ENCODE results near the gene KPNB1. TPM values are rescaled to one million over a fixed set of nuclear protein-coding genes. Genes with fewer than 3 reads are reported as not detected.

KPNB1 gene
- polyA plus RNA-seq, 3 donors, result 5.8 to 83.3 (median 13.2) TPM

DNA sequence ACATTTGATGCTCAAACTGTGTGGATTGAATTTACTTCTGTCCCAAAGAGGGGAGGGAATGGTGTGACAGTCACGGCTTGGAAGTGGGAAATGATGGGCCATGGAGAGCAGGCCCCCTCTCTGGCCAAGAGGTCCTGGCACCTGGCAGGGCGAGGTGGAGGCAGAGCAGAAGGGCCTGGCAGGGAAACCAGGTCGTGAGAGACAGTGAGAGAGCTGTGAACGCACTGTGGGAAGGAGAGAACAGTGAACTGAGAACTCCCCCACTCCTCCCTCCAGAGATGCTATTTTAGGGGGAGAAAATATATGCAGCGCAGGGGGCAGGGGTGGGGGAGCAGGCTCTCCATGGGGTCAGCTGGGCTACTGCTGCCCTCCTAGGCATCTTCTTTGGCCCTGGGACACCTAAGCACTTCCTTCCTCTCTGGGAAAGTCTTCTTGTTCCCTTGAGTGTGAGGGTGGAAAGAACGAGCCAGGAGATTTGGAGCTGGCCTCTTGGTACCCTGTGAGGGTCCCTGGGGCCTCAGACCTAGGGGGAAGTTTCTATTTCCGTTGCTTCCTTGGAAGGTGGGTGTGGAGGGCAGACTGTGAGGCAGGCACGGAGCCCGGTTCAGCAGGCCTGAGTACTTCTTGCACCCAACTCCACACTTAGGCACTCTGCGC, 66.1 kb downstream of the KPNB1 start:
- H3K4me1 ChIP-seq (ENCODE audit: control insufficient read depth in 1 of 2, insufficient read depth in 2 of 2, low read length in 2 of 2), result peaks cover 5 to 20% of the 10 kb centered on the region in 2 donors
- no peak for TF ChIP-seq CTCF (IDR thresholded peaks at IDR 0.05)
- peak overlapping the region in 1 of 2 donors; percentile 24 for H3K4me3 Mint-ChIP-seq
- no peak overlapping the region for H3K9ac ChIP-seq (ENCODE audit: insufficient read depth, low read length, poor library complexity, severe bottlenecking)
- H3K4me1 Mint-ChIP-seq, result peaks cover 27% of the 10 kb centered on the region
- H2AFZ ChIP-seq (ENCODE audit: insufficient read depth, low read depth, low read length, poor library complexity, severe bottlenecking), result no peak overlapping the region
- DNase-seq, result no peak
- H3K27ac Mint-ChIP-seq, result peak overlapping the region in 1 of 7 donors; percentile 46
- H3K9me3 ChIP-seq (replicated peaks in 1 of 2; ENCODE audit: control insufficient read depth in 1 of 2, insufficient read depth in 1 of 2, low read length in 2 of 2), result no peaks in the 10 kb centered on the region
- peaks cover 15 to 35% of the 10 kb centered on the region in 2 donors for H3K27me3 ChIP-seq (ENCODE audit: control insufficient read depth in 2 of 2, insufficient read depth in 2 of 2, low read length in 2 of 2)
- H3K9me3 Mint-ChIP-seq, result peaks cover 0 to 1% (median 0%) of the 10 kb centered on the region in 7 donors
- no peak overlapping the region for H3K4me3 ChIP-seq (replicated peaks in 1 of 3; ENCODE audit: low read depth in 2 of 3, low read length in 3 of 3)
- no peaks in the 10 kb centered on the region for H4K20me1 ChIP-seq (ENCODE audit: insufficient read depth, low read length)
- no peak overlapping the region for H3K27ac ChIP-seq (ENCODE audit: low read depth in 1 of 2, low read length in 2 of 2)
- no peak overlapping the region for H3K4me2 ChIP-seq (replicated peaks; ENCODE audit: extremely low read depth, low read length, poor library complexity, severe bottlenecking)
- intact Hi-C loops (cut with micrococcal nuclease), result no loop called here
- H3K36me3 Mint-ChIP-seq, result peaks cover 0 to under 1% of the 10 kb centered on the region in 2 donors
- H3K27me3 Mint-ChIP-seq (ENCODE audit: low read depth in 3 of 3), result peaks cover 40 to 50% (median 42%) of the 10 kb centered on the region in 3 donors
- H3K79me2 ChIP-seq (ENCODE audit: insufficient read depth, low read length), result no peaks in the 10 kb centered on the region
- no CpG with 5 or more reads among the region's 10 CpGs for WGBS (ENCODE audit: insufficient coverage)
- H3K36me3 ChIP-seq (replicated peaks in 1 of 2; ENCODE audit: control insufficient read depth in 1 of 2, insufficient read depth in 2 of 2, low read length in 2 of 2), result no peaks in the 10 kb centered on the region

GRCh38 chr17:47716375-47716774, 66.7 kb downstream of the KPNB1 start:
- Histone ChIP-seq H3K9me3 (replicated peaks in 1 of 2; ENCODE audit: control insufficient read depth in 1 of 2, insufficient read depth in 1 of 2, low read length in 2 of 2) (no peaks in the 10 kb centered on the region), H3K27ac (ENCODE audit: low read depth in 1 of 2, low read length in 2 of 2) (no peak overlapping the region), H4K20me1 (ENCODE audit: insufficient read depth, low read length) (no peaks in the 10 kb centered on the region), H2AFZ (ENCODE audit: insufficient read depth, low read depth, low read length, poor library complexity, severe bottlenecking) (no peak overlapping the region), H3K79me2 (ENCODE audit: insufficient read depth, low read length) (no peaks in the 10 kb centered on the region), H3K9ac (ENCODE audit: insufficient read depth, low read length, poor library complexity, severe bottlenecking) (no peak overlapping the region), H3K4me1 (ENCODE audit: control insufficient read depth in 1 of 2, insufficient read depth in 2 of 2, low read length in 2 of 2) (peaks cover 5 to 20% of the 10 kb centered on the region in 2 donors), H3K27me3 (ENCODE audit: control insufficient read depth in 2 of 2, insufficient read depth in 2 of 2, low read length in 2 of 2) (peaks cover 19 to 41% of the 10 kb centered on the region in 2 donors), H3K4me3 (replicated peaks in 1 of 3; ENCODE audit: low read depth in 2 of 3, low read length in 3 of 3) (no peak overlapping the region), H3K36me3 (replicated peaks in 1 of 2; ENCODE audit: control insufficient read depth in 1 of 2, insufficient read depth in 2 of 2, low read length in 2 of 2) (no peaks in the 10 kb centered on the region), H3K4me2 (replicated peaks; ENCODE audit: extremely low read depth, low read length, poor library complexity, severe bottlenecking) (no peak overlapping the region)
- intact Hi-C loops (cut with micrococcal nuclease), result no loop called here
- H3K4me1 Mint-ChIP-seq, result peaks cover 28% of the 10 kb centered on the region
- peaks cover 0 to 3% (median 0%) of the 10 kb centered on the region in 7 donors for H3K9me3 Mint-ChIP-seq
- no peak for DNase-seq
- no peak for TF ChIP-seq CTCF (IDR thresholded peaks at IDR 0.05)
- 100% methylated on average over 2 of the region's 3 CpGs for WGBS (ENCODE audit: insufficient coverage)
- no peak overlapping the region for H3K27ac Mint-ChIP-seq
- no peaks in the 10 kb centered on the region for H3K36me3 Mint-ChIP-seq
- no peak overlapping the region for H3K4me3 Mint-ChIP-seq
- peaks cover 46 to 56% (median 48%) of the 10 kb centered on the region in 3 donors for H3K27me3 Mint-ChIP-seq (ENCODE audit: low read depth in 3 of 3)

Data from CD14-positive monocyte (primary cell).